Nucleus accumbens (tissue), 56 donors: Measurements from ENCODE around the gene POU4F2.
A peak's percentile ranks its signal among the peaks of the same experiment; 100 is the strongest.
"Not testable (repeated sequence)": the region's sequence is repeated elsewhere in the genome, so short reads cannot be mapped to it uniquely, and the experiment has no call there.

Experiments used
- DNase-seq, 56 donors: peaks; one replicate each; lab custom pipeline; 2025; lab: John Stamatoyannopoulos, UW

POU4F2 gene

GRCh38 chr4:146650034-146650433, 11.3 kb downstream of the POU4F2 start:
- no peak for DNase-seq

- DNase-seq = peak in 1 of 56 donors; percentile 30
These were observed 16.2 kb downstream of the POU4F2 start for GRCh38 chr4:146654687-146655520.

GRCh38 chr4:146655521-146655856, 16.8 kb downstream of the POU4F2 start:
- no peak for DNase-seq

- no peak for DNase-seq
These were observed 22.7 kb downstream of the POU4F2 start for GRCh38 chr4:146661367-146661766.

- DNase-seq = not testable (repeated sequence)
These were observed 25.2 kb downstream of the POU4F2 start for GRCh38 chr4:146663968-146664311.

GRCh38 chr4:146674829-146675570, 36.3 kb downstream of the POU4F2 start:
- DNase-seq = no peak
